Fibroblast of pulmonary artery (primary cell): ENCODE results near the gene GRAMD2B.

ENCODE experiments used
- DNase-seq: peaks from one replicate; pipeline ENCODE4 v3.0.0-alpha.2; 2010; ENCODE audit warnings: low read depth
- H3K4me3 ChIP-seq: replicated peaks from 2 replicates; pipeline ENCODE4 v1.5.1; 2011; ENCODE audit warnings: low read depth, mild to moderate bottlenecking, control low read depth, low read length, moderate library complexity
- TF ChIP-seq, protein P1 (sequence below): IDR thresholded peaks from 2 replicates; pipeline ENCODE4 v1.5.1; 2011; ENCODE audit warnings: mild to moderate bottlenecking, control low read depth, low read length, inconsistent platforms; ENCODE audit errors: missing control alignments

Gene GRAMD2B

GRCh38 chr5:126543009-126543408, 119.8 kb downstream of the GRAMD2B start:
- TF ChIP-seq, protein P1, sequence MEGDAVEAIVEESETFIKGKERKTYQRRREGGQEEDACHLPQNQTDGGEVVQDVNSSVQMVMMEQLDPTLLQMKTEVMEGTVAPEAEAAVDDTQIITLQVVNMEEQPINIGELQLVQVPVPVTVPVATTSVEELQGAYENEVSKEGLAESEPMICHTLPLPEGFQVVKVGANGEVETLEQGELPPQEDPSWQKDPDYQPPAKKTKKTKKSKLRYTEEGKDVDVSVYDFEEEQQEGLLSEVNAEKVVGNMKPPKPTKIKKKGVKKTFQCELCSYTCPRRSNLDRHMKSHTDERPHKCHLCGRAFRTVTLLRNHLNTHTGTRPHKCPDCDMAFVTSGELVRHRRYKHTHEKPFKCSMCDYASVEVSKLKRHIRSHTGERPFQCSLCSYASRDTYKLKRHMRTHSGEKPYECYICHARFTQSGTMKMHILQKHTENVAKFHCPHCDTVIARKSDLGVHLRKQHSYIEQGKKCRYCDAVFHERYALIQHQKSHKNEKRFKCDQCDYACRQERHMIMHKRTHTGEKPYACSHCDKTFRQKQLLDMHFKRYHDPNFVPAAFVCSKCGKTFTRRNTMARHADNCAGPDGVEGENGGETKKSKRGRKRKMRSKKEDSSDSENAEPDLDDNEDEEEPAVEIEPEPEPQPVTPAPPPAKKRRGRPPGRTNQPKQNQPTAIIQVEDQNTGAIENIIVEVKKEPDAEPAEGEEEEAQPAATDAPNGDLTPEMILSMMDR = no peak
- no peak for DNase-seq
- no peak overlapping the region for H3K4me3 ChIP-seq

- DNase-seq = no peak
- TF ChIP-seq, protein P1 = no peak
- H3K4me3 ChIP-seq = no peak overlapping the region
Observed at GRCh38 chr5:126543660-126544059, 120.5 kb downstream of the GRAMD2B start.
